Smooth muscle cell of the brain vasculature (primary cell): ENCODE results near the gene PRIM2.
"Not testable (repeated sequence)": the region's sequence is repeated elsewhere in the genome, so short reads cannot be mapped to it uniquely, and the experiment has no call there.

Experiments used
- DNase-seq: peaks from one replicate; pipeline ENCODE4 v3.0.0-alpha.2; 2012; ENCODE audit warnings: low read depth, low spot score

The PRIM2 gene

GRCh38 chr6:57605303-57605702 lies 287.9 kb downstream of the PRIM2 start:
- not testable (repeated sequence) for DNase-seq

- not testable (repeated sequence) for DNase-seq
Observed at GRCh38 chr6:57606331-57606730, 288.9 kb downstream of the PRIM2 start.

- DNase-seq: not testable (repeated sequence)
Observed at GRCh38 chr6:57610612-57611011, 293.2 kb downstream of the PRIM2 start.

GRCh38 chr6:57618959-57619358 lies 301.5 kb downstream of the PRIM2 start:
- not testable (repeated sequence) for DNase-seq

GRCh38 chr6:57631773-57632172 lies 314.3 kb downstream of the PRIM2 start:
- DNase-seq: not testable (repeated sequence)

GRCh38 chr6:57658526-57658925 lies 341.1 kb downstream of the PRIM2 start:
- not testable (repeated sequence) for DNase-seq

- not testable (repeated sequence) for DNase-seq
Observed at GRCh38 chr6:57659794-57660193, 342.4 kb downstream of the PRIM2 start.

GRCh38 chr6:57660940-57661339 lies 343.5 kb downstream of the PRIM2 start:
- DNase-seq: not testable (repeated sequence)

- DNase-seq: not testable (repeated sequence)
Observed at GRCh38 chr6:57668108-57668507, 350.7 kb downstream of the PRIM2 start.

- not testable (repeated sequence) for DNase-seq
Observed at GRCh38 chr6:57671237-57671636, 353.8 kb downstream of the PRIM2 start.

GRCh38 chr6:57671937-57672627 lies 354.7 kb downstream of the PRIM2 start:
- not testable (repeated sequence) for DNase-seq

GRCh38 chr6:57673281-57673680 lies 355.9 kb downstream of the PRIM2 start:
- not testable (repeated sequence) for DNase-seq

GRCh38 chr6:57675386-57675785 lies 358.0 kb downstream of the PRIM2 start:
- DNase-seq: not testable (repeated sequence)

GRCh38 chr6:57696382-57696781 lies 379.0 kb downstream of the PRIM2 start:
- DNase-seq: not testable (repeated sequence)
